Astrocyte (in vitro differentiated cells and primary cell): ENCODE data around the gene GRID2.

Source experiments
- CTCF ChIP-seq: IDR thresholded peaks from 2 replicates; pipeline ENCODE4 v1.5.1; 2011; ENCODE audit warnings: low read depth, mild to moderate bottlenecking, inconsistent platforms, low read length, moderate library complexity; ENCODE audit not compliant: insufficient read depth
- EZH2 ChIP-seq: IDR thresholded peaks from 2 replicates; pipeline ENCODE4 v1.6.1; 2012; ENCODE audit warnings: mild to moderate bottlenecking, low read length, inconsistent platforms; ENCODE audit not compliant: insufficient read depth

- TF ChIP-seq EZH2, result no peak
- TF ChIP-seq CTCF, result no peak
Observed at GRCh38 chr4:92618968-92619367, 315.2 kb downstream of the GRID2 start.
